ENCODE measurements around the gene FRS2. TPM values are rescaled to one million over a fixed set of nuclear protein-coding genes. Genes with fewer than 3 reads are reported as not detected.

Gene FRS2
- total RNA-seq, 1 experiment from 2014 or later, result 24.8 TPM

DNA sequence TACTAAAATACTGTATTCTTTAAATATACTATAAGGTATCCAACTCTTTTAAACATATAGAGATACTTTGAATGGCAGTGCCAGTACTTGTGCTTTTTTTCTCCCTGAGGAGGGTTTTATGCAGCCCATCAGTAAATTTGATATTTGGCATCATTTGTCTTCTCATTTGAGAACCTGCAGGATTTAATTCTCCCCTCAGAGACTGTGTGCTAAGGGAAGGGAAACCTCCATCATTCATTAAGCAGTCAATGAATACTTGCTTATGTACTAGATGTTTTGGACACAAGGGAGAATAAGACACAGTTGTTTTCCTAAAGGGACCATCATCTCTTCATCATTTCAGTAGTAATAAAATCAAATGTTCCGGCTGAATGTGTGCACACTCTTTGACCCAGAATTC, 40.8 kb downstream of the FRS2 start:
- Histone ChIP-seq H3K4me3 (no peak overlapping the region), H3K27me3 (no peaks in the 10 kb centered on the region), H3K36me3 (peaks cover 5% of the 10 kb centered on the region), H3K9me3 (no peaks in the 10 kb centered on the region)
- DNase-seq, result no peak

DNA sequence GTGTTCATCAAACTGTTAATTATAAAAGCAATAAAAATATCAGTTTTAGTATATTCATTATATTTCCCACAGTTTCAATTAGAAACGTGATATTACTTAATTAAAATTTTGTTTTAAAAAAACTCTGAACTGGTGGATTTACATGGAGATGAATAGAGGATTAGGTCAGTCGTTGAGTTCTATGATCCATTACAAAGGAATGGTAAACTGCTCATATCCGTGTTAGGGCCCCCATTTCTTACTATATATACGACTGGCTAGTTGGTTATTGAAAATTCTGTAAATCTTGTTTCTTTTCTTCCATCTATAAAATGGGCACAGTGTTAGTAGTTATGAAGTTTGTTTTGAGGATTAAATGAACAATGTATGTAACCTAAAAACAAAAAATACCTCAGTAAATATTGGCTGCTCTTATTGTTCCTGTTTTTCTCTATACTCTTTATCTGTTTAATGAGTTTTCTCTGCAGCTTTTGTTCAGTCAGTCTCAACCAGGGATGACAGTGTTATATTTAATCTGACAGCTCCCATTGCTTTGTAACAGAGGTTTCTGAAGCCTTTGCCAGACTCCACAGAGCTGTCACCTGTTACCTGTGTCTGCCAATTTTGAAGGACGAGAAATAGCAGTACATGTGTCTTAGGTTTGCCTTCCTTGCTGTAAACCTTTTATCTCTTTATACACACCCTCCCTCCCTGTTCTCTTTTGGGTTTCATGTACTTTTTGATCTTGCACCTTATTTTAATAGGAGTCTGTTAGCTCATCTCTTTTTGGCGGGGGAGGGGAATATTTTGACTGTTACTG, 41.5 kb downstream of the FRS2 start:
- no peak overlapping the region for H3K4me3 ChIP-seq
- no peaks in the 10 kb centered on the region for H3K27me3 ChIP-seq
- H3K9me3 ChIP-seq, result no peaks in the 10 kb centered on the region
- H3K36me3 ChIP-seq, result peaks cover 5% of the 10 kb centered on the region
- DNase-seq, result no peak

DNA sequence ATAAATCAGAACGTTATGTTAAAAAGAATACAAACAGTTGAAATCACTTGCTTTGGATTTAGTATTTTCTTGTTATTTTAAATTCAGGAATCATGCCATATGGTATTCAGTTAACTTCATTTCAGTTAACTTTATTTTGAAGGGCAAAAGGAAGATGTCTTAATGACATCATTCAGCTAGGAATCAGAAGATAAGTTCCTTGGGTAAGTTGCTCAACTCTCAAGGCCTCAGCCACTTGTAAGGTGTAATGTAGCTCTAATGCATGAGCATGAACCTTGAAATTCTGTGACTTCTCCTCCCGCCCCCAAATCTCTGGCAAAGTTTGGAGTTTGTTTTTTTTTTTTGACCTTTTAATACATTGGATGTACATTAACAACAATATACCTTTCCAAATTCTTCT, 42.6 kb downstream of the FRS2 start:
- Histone ChIP-seq H3K27me3 (no peaks in the 10 kb centered on the region), H3K9me3 (no peaks in the 10 kb centered on the region)
- no peak for DNase-seq

DNA sequence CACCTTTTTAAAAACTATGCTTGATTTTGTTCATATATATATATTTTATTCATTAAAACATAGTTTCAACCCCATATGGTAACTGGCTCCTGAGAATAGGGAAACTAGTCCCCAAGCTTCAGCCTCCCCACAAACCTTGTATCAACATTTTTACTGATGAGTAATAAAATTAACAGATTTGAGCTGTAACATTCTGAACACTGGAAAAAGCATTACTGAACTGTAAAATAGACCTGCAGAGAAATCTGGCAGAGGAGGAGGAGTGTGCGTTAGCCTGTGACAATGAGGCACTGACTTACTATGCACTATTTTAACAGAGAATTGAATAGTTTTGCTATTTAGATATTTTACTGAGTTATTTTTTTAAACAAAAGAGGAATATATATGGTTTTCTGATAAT, 43.1 kb downstream of the FRS2 start:
- no peaks in the 10 kb centered on the region for H3K36me3 ChIP-seq
- DNase-seq, result no peak
- H3K9me3 ChIP-seq, result no peaks in the 10 kb centered on the region
- no peak overlapping the region for H3K4me3 ChIP-seq
- no peaks in the 10 kb centered on the region for H3K27me3 ChIP-seq

More for the DNA sequence above, 42.6 kb downstream of the FRS2 start:
- no peak overlapping the region for H3K4me3 ChIP-seq
- no peaks in the 10 kb centered on the region for H3K36me3 ChIP-seq

DNA sequence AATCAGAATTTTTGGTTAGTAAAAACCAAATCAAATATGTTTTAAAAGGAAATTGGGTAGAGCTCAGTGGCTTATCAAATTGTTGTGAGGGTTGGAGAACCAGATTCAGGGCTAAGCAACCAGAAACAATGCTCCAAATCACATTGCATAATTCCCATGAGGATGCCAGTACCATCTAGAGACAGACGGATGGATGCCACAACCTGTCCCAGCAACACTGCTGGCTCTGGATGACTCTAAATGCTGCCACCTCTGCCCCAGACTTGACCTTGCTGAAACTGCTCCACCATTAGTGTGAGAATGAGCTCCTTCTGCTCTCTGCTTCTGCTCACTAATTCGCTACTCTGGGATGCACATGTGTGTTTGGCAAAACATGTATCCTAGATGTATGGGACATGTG, 43.9 kb downstream of the FRS2 start:
- no peaks in the 10 kb centered on the region; the same call in 1 of the 2 replicates for H3K36me3 ChIP-seq
- no peak for DNase-seq
- H3K9me3 ChIP-seq, result no peaks in the 10 kb centered on the region

DNA sequence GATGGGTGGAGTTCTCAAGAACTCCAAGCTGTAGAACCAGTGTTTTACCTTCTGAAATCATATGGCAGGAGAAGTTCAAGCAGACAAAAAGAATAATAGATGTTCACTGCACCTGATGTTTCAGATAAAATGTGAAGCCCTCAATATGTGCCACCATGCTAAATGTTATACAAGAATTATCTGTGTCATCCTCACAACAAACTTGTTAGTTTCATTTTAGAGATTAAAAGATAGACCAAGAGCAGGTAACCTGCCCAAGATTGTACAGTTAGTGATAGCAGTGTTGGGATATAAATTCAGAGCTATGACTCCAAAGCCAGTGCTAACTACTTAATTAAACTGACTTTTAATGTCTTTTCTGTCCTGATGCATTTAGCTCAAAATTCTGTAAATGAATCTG, 44.7 kb downstream of the FRS2 start:
- H3K36me3 ChIP-seq, result no peaks in the 10 kb centered on the region; the same call in 1 of the 2 replicates
- H3K4me3 ChIP-seq, result no peak overlapping the region
- DNase-seq, result no peak
- H3K27me3 ChIP-seq, result no peaks in the 10 kb centered on the region
- no peaks in the 10 kb centered on the region for H3K9me3 ChIP-seq

More for the DNA sequence above, 43.9 kb downstream of the FRS2 start:
- H3K27me3 ChIP-seq, result no peaks in the 10 kb centered on the region
- no peak overlapping the region for H3K4me3 ChIP-seq

DNA sequence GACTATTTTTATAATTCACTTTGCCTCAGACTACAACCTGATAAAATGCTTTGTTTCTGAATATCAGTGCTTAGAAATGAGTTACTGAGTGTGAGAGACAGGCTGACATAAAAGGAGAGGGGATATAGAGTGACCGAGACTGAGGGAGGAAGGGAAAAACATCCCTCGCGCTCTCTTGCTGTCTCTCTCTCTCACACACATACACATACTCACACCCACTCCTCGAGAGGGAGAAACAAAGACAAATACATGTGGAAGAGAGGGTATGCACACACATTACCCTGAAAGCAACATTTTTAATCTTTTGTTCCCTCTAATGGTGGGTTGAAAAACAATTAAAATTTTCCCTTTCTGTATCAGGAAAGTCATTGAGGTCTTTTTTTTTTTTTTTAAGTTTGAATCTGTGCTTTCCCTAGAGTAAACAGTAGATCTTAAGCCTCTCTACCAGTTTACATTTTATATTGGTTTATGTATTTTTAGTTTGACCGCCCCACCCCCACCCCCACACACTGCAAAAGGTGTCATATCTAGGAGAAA, 45.3 kb downstream of the FRS2 start:
- Histone ChIP-seq H3K36me3 (no peaks in the 10 kb centered on the region; the same call in 1 of the 2 replicates), H3K4me3 (no peak overlapping the region), H3K27me3 (no peaks in the 10 kb centered on the region), H3K9me3 (peaks cover under 1% of the 10 kb centered on the region; the same call in 1 of the 2 replicates)
- no peak for DNase-seq

DNA sequence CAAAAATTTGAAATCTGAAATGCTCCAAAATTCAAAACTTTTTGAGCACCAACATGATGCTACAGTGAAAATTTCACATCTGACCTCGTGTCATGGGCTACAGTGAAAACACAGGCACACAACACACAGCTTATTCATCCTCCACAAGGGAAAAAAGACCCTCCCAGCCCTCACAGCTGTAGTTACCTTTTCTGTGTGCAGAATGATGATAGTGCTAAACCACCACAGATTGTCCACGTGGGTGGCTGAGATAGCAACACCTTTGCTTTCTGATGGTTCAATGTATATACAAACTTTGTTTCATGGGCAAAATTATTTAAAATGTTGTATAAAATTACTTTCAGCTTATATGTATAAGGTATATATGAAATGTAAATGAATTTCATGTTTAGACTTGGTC, 46.8 kb downstream of the FRS2 start:
- Histone ChIP-seq H3K9me3 (peaks cover 7% of the 10 kb centered on the region), H3K4me3 (no peak overlapping the region), H3K27me3 (no peaks in the 10 kb centered on the region), H3K36me3 (no peaks in the 10 kb centered on the region; the same call in 1 of the 2 replicates)
- DNase-seq, result no peak

DNA sequence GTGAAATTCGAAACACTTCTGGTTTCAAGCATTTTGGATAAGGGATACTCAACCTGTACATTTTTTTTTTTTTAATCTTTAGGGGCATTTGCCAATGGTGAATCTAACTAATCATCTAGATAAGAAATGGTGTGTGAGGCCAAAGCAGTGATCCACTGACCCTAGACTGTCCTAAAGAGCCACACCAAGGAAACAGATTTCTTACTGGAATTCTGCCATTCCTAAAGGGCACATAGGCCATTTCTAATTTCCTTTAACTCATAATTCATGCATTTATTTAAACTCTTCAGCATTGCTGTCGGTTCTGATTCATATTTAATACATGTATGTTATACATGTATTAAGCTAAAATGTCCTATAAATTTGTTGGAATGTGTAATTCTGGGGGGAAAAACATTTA, 47.2 kb downstream of the FRS2 start:
- Histone ChIP-seq H3K27me3 (no peaks in the 10 kb centered on the region), H3K9me3 (peaks cover 9% of the 10 kb centered on the region), H3K4me3 (no peak overlapping the region), H3K36me3 (no peaks in the 10 kb centered on the region; the same call in 1 of the 2 replicates)
- DNase-seq, result no peak

DNA sequence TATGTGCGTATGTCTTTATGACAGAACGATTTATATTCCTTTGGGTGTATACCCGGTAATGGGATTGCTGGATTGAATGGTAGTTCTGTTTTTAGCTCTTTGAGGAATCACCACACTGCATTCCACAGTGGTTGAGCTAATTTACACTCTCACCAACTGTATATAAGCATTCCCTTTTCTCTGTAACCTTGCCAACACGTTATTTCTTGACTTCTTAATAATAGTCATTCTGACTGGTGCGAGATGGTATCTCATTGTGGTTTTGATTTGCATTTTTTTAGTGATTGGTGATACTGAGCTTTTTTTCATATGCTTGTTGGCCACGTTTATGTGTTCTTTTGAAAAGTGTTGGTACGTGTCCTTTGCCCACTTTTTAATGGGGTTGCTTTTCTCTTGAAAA, 49.7 kb downstream of the FRS2 start:
- Histone ChIP-seq H3K36me3 (peaks cover 4% of the 10 kb centered on the region), H3K4me3 (no peak overlapping the region), H3K9me3 (peaks cover 16% of the 10 kb centered on the region), H3K27me3 (no peaks in the 10 kb centered on the region)
- no peak for DNase-seq

DNA sequence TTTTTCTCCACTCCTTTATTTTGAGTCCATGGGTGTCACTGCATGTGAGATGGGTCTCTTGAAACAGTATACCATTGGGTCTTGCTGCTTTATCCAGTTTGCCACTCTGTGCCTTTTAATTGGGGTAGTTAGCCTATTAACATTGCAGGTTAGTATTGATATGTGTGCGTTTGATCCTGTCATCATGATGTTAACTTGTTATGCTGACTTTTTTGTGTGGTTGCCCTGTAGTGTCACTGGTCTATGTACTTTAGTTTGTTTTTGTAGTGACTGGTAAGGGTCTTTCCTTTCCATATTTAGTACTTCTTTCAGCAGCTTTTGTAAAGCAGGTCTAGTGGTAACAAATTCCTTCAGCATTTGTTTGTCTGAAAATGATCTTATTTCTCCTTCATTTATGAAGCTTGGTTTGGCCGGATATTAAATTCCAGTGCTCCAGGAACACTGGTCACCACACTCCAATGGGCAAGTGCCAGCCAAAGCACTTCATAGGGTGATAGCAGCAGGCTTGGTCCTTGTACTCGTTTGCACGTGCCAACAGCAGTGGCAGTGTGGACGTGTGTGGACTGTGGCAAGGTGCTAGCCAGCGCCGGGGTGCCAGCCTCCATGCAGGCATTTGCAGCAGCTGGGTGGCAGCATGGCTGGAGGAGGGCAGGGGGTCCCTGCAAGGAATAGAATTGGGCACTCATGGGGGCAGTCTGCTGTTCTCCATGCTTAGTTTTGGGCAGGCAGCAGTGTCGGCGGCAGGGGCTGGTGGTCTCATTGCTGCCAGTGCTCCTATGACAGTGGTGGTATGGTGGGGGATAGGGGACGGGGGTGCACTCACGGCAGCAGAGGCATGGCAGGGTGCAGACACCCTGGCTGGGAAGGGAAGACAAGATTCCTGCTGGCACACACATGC, 53.5 kb downstream of the FRS2 start:
- DNase-seq, result no peak
- no peak overlapping the region for H3K4me3 ChIP-seq
- H3K27me3 ChIP-seq, result no peaks in the 10 kb centered on the region
- peaks cover 16% of the 10 kb centered on the region for H3K9me3 ChIP-seq
- H3K36me3 ChIP-seq, result peaks cover 4% of the 10 kb centered on the region

DNA sequence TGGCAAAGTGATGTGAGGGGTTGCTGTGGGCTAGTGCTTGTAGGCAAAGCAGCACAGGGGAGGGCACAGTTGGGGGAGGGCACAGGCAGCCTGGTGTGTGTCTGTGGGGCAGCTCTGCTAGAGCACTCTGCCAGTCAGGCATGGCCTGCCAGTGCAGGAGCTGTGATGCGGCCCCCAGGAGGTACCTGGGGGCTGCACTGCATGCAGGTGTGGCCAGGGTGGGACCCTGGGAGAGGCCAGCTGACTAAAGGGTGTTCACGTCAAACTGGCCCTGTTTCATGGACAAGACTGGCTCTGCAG, 54.1 kb downstream of the FRS2 start:
- no peaks in the 10 kb centered on the region for H3K27me3 ChIP-seq
- peaks cover 4% of the 10 kb centered on the region for H3K36me3 ChIP-seq
- DNase-seq, result no peak
- peaks cover 16% of the 10 kb centered on the region for H3K9me3 ChIP-seq
- no peak overlapping the region for H3K4me3 ChIP-seq

DNA sequence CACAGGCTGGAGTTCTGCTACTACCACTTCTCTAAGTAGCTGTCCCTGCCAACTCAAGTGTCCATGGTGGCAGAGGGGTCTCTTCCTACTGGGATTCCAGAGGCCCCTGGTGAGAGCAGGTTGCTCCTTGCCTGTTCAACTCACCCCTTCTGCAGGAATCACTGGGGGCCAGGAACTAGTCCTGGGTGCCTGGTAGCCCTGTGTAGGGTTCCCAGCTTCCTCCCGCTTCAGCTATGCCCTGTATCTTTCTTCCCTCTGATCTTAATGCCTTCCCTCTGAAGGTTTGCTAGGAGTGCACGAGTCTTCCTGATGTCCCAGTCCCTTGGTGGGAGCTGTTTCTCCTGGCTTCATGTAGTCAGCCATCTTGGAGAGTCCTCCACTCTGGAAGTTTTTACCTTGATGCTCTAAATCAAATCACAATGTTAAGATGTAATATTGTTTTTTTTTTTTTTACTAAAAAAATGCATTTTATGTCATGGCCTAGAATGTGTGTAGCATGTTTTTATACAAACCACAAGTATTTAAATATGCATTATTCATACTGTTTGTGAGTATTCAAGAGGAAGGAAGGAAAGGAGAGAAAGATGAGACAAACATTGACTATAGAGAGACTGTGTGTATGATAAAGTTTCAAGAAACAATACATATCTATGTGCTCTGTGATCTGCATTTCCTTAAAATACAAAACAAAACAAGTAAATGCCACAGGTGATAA, 54.7 kb downstream of the FRS2 start:
- no peak for DNase-seq
- H3K4me3 ChIP-seq, result no peak overlapping the region
- peaks cover 4% of the 10 kb centered on the region; the same call in 1 of the 2 replicates for H3K36me3 ChIP-seq
- no peaks in the 10 kb centered on the region for H3K27me3 ChIP-seq
- peaks cover 16% of the 10 kb centered on the region for H3K9me3 ChIP-seq

DNA sequence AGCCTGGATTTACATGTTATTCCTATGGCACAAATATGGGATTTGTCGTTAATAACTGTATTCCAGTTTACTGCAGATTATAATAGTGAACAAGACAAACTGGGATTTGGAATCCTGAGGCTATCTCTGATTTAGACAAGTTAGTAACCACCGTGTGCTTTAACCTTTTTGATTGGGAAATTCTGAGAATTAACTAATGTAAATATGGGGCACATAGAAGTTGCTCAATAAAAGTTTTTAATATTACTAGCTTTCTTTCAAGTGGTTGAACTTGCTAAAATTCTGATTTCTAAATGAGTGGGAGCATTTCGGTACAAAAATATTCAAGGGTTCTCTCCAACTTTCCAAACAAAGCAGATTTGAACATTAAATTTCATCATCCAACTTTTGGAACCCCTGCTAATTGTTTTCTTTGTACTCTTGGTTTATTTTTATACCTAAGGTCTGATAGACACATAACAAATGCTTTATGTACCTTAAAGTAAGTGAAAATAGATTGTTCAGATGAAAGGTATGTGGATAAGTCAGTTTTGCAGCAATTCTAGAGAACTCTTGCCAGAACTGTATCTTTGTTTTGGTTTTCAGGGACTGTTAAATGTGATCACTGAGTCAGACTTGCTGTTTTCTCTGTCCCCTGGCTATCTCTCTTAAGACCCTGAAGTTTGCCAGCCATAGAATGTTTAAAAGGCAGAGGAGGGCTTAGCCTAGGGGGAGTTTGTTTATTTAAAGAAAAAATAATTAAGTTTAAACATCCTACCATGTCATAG, 57.5 kb downstream of the FRS2 start:
- peak; percentile 16 for DNase-seq
- H3K9me3 ChIP-seq, result peaks cover 4% of the 10 kb centered on the region
- no peaks in the 10 kb centered on the region for H3K27me3 ChIP-seq
- H3K4me3 ChIP-seq, result no peak overlapping the region
- peaks cover 7% of the 10 kb centered on the region; the same call in 1 of the 2 replicates for H3K36me3 ChIP-seq

DNA sequence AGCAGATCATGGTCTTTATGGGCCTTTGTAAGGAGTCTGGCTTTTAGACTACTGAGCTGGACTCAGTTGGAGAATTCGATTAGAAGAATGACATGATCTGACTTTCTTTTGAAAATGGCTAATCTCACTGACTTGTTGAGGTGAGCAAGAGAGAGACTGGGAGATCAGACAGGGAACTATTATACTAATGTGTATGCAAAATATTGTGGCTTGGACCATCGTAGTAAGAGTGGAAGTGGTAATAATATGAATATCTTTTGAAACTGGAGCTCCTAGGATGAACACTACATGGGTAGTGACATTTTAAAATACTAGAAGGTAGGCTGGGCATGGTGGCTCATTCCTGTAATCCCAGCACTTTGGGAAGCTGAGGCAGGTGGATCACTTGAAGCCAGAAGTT, 58.8 kb downstream of the FRS2 start:
- no peak for DNase-seq
- no peaks in the 10 kb centered on the region for H3K27me3 ChIP-seq

DNA sequence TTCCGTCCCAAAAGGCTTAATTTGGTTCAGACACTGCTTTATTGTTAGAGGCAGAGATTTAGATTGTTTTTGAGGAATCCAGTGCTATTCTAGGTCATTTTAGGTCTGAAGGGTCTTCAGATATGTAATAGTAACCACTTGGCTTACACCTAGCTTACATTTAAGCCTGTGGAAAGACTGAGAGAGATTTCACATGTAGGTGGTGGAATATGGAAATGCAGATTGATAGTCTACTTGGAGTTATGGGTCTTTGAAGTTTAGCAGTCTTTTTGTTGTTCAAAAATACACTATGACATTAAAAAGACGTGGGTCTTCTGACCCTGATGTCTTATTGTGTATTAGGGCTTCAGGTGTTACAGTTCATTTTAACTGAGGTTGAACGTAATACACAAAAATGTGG, 63.7 kb downstream of the FRS2 start:
- H3K4me3 ChIP-seq, result no peak overlapping the region
- H3K9me3 ChIP-seq, result no peaks in the 10 kb centered on the region
- H3K27me3 ChIP-seq, result no peaks in the 10 kb centered on the region
- peaks cover 12% of the 10 kb centered on the region for H3K36me3 ChIP-seq
- DNase-seq, result no peak

More for the DNA sequence above, 58.8 kb downstream of the FRS2 start:
- no peak overlapping the region for H3K4me3 ChIP-seq
- no peaks in the 10 kb centered on the region for H3K9me3 ChIP-seq
- peaks cover 5% of the 10 kb centered on the region for H3K36me3 ChIP-seq

Data from MG63 (cell line).